Common myeloid progenitor, CD34-positive (primary cell): ENCODE data around the gene LRRC52.

Source experiments
- CTCF ChIA-PET: fragments of 350-600 bp; sonication (Branson Sonifier 250); formaldehyde crosslinking; loops from one replicate; lab custom pipeline; 2021; ENCODE audit warnings: antibody characterized with exemption; lab: Charles Lee
- POLR2A ChIA-PET: fragments of 350-600 bp; sonication (Branson Sonifier 250); formaldehyde crosslinking; loops from one replicate; lab custom pipeline; 2021; ENCODE audit warnings: antibody characterized with exemption; lab: Charles Lee
- DNase-seq, 3 donors: peaks; one replicate each; pipeline versions ENCODE4 v3.0.0 to v3.0.0-alpha.2; 2013
- H3K27ac ChIP-seq, 2 experiments: 1 replicate in 1 of 2; 2 replicates in 1 of 2; pipeline ENCODE4 v1.7.0; 2013; ENCODE audit warnings: inconsistent platforms in 2 of 2, low read length in 2 of 2, mild to moderate bottlenecking in 2 of 2, low read depth in 1 of 2, moderate library complexity in 1 of 2; ENCODE audit not compliant: severe bottlenecking in 2 of 2, insufficient read depth in 1 of 2, poor library complexity in 1 of 2
- H3K27me3 ChIP-seq, 5 experiments: replicated peaks in 2 of 5; 1 replicate in 3 of 5; 2 replicates in 2 of 5; pipeline versions ENCODE4 v1.6.1 to v1.7.0; 2013; ENCODE audit warnings: low read length in 4 of 5, mild to moderate bottlenecking in 2 of 5, moderate library complexity in 2 of 5, inconsistent platforms in 1 of 5; ENCODE audit not compliant: insufficient read depth in 5 of 5, control insufficient read depth in 4 of 5
- H3K36me3 ChIP-seq, 4 experiments: 1 replicate in 2 of 4; 2 replicates in 2 of 4; pipeline versions ENCODE4 v1.6.1 to v1.7.0; 2013; ENCODE audit warnings: low read length in 3 of 4, control low read depth in 1 of 4, mild to moderate bottlenecking in 1 of 4; ENCODE audit not compliant: control insufficient read depth in 4 of 4, insufficient read depth in 4 of 4
- H3K4me1 ChIP-seq, 4 experiments: 1 replicate in 3 of 4; 2 replicates in 1 of 4; pipeline versions ENCODE4 v1.6.1 to v1.7.1; 2013; ENCODE audit warnings: low read length in 3 of 4, mild to moderate bottlenecking in 3 of 4, control low read depth in 1 of 4, inconsistent platforms in 1 of 4, moderate library complexity in 1 of 4; ENCODE audit not compliant: control insufficient read depth in 4 of 4, insufficient read depth in 4 of 4; ENCODE audit errors: control extremely low read depth in 1 of 4
- H3K4me3 ChIP-seq, 7 experiments: 1 replicate in 4 of 7; 2 replicates in 3 of 7; pipeline versions ENCODE4 v1.5.1 to v1.7.0; 2013; ENCODE audit warnings: mild to moderate bottlenecking in 7 of 7, low read length in 6 of 7, moderate library complexity in 6 of 7, inconsistent platforms in 2 of 7, low read depth in 2 of 7, control low read depth in 1 of 7; ENCODE audit not compliant: insufficient read depth in 4 of 7, control insufficient read depth in 1 of 7; ENCODE audit errors: extremely low read depth in 1 of 7
- H3K9me3 ChIP-seq, 5 experiments: 1 replicate in 4 of 5; 2 replicates in 1 of 5; pipeline versions ENCODE4 v1.6.1 to v1.7.1; 2013; ENCODE audit warnings: low read length in 4 of 5, mild to moderate bottlenecking in 2 of 5, inconsistent platforms in 1 of 5, low read depth in 1 of 5, moderate library complexity in 1 of 5; ENCODE audit not compliant: control insufficient read depth in 4 of 5, insufficient read depth in 2 of 5; ENCODE audit errors: control extremely low read depth in 1 of 5
- WGBS: methylation state at CpG from one replicate; pipeline ENCODE4 v1.1.5; 2013; ENCODE audit not compliant: insufficient coverage; 5-methylcytosine and 5-hydroxymethylcytosine counted together

LRRC52 gene

DNA sequence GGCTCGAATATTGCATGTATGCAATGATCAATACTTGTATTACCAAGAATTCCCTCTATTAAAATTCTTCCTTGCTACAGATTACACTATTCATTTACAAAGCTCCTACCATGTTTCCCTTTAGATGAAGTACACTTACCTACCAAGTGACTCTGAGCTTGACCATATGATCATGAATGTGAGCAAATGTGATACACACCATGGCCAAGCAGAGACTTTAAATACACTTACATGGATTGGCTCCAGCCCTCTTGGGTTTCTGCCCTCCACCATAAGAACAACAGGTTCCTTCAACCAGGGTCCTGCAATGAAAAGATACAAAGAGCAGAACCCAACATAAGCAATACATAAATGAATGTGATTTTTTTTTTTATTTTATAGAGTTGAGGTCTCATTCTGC, 30.0 kb downstream of the LRRC52 start:
- WGBS: 100% methylated on average over 1 of the region's 1 CpG
- H3K4me1 ChIP-seq: no peaks in the 10 kb centered on the region
- H3K27me3 ChIP-seq: peaks cover 4 to 47% (median 9%) of the 10 kb centered on the region in 5 experiments
- DNase-seq: no peak
- H3K27ac ChIP-seq: no peak overlapping the region
- POLR2A ChIA-PET: no interaction called here
- H3K36me3 ChIP-seq: no peaks in the 10 kb centered on the region
- no peak overlapping the region for H3K4me3 ChIP-seq
- no peaks in the 10 kb centered on the region for H3K9me3 ChIP-seq
- CTCF ChIA-PET: no interaction called here

- CTCF ChIA-PET: interaction anchor here (0.9 to 1.2 kb wide), 2 partner anchors 9 kb away, joined by 3 to 7 read pairs; no protein-coding TSS in a partner anchor
- no peak for DNase-seq
- no peaks in the 10 kb centered on the region for H3K9me3 ChIP-seq
- no peaks in the 10 kb centered on the region for H3K4me1 ChIP-seq
- POLR2A ChIA-PET: no interaction called here
- no peak overlapping the region for H3K27ac ChIP-seq
- peaks cover 4 to 46% (median 9%) of the 10 kb centered on the region in 5 experiments for H3K27me3 ChIP-seq
- H3K36me3 ChIP-seq: no peaks in the 10 kb centered on the region
- H3K4me3 ChIP-seq: no peak overlapping the region
Observed at GRCh38 chr1:165574295-165574694, 30.5 kb downstream of the LRRC52 start.

- CTCF ChIA-PET: interaction anchor here (0.6 to 1.2 kb wide), 4 partner anchors 8 to 208 kb away, joined by 3 to 7 read pairs (median 4); no protein-coding TSS in a partner anchor
- Histone ChIP-seq H3K36me3 (no peaks in the 10 kb centered on the region), H3K27ac (no peak overlapping the region), H3K9me3 (no peaks in the 10 kb centered on the region), H3K27me3 (peaks cover 4 to 45% (median 9%) of the 10 kb centered on the region in 5 experiments), H3K4me3 (no peak overlapping the region), H3K4me1 (no peaks in the 10 kb centered on the region)
- POLR2A ChIA-PET: interaction anchor here (1.6 kb wide), 1 partner anchor 10 kb away, joined by 3 read pairs; no protein-coding TSS in a partner anchor
- WGBS: 83% methylated on average over 2 of the region's 4 CpGs
- no peak for DNase-seq
Observed at GRCh38 chr1:165575468-165576099, 31.8 kb downstream of the LRRC52 start.

GRCh38 chr1:165576536-165576935, 32.7 kb downstream of the LRRC52 start:
- ChIA-PET POLR2A (no interaction called here), CTCF (interaction anchor here (1.1 kb wide), 1 partner anchor 209 kb away, joined by 3 read pairs; no protein-coding TSS in a partner anchor)
- Histone ChIP-seq H3K4me3 (no peak overlapping the region), H3K36me3 (no peaks in the 10 kb centered on the region), H3K27me3 (peaks cover 4 to 43% (median 9%) of the 10 kb centered on the region in 5 experiments), H3K27ac (no peak overlapping the region), H3K4me1 (no peaks in the 10 kb centered on the region), H3K9me3 (no peaks in the 10 kb centered on the region)
- whole genome bisulfite sequencing: no CpG with 5 or more reads among the region's 2 CpGs
- DNase-seq: no peak

GRCh38 chr1:165577707-165578106, 33.9 kb downstream of the LRRC52 start:
- Histone ChIP-seq H3K4me1 (no peaks in the 10 kb centered on the region), H3K36me3 (no peaks in the 10 kb centered on the region), H3K9me3 (no peaks in the 10 kb centered on the region), H3K4me3 (no peak overlapping the region), H3K27me3 (peaks cover 4 to 38% (median 7%) of the 10 kb centered on the region in 5 experiments), H3K27ac (no peak overlapping the region)
- ChIA-PET CTCF (interaction anchor here (1.5 kb wide), 1 partner anchor 210 kb away, joined by 3 read pairs; no protein-coding TSS in a partner anchor), POLR2A (no interaction called here)
- 100% methylated on average over 2 of the region's 3 CpGs for WGBS
- no peak for DNase-seq

- H3K4me1 ChIP-seq: no peaks in the 10 kb centered on the region
- H3K27me3 ChIP-seq: peaks cover 2 to 31% (median 8%) of the 10 kb centered on the region in 5 experiments
- H3K4me3 ChIP-seq: no peak overlapping the region
- CTCF ChIA-PET: no interaction called here
- no peak overlapping the region for H3K27ac ChIP-seq
- peaks cover 0 to 3% (median 0%) of the 10 kb centered on the region in 5 experiments for H3K9me3 ChIP-seq
- WGBS: 97% methylated on average over 23 of the region's 24 CpGs
- no peaks in the 10 kb centered on the region for H3K36me3 ChIP-seq
- DNase-seq: no peak
- POLR2A ChIA-PET: no interaction called here
Observed at GRCh38 chr1:165580931-165581871, 37.4 kb downstream of the LRRC52 start.
